Epithelial cell of esophagus (primary cell): ENCODE data around the gene LRP1.

ENCODE experiments used
- DNase-seq: peaks from one replicate; pipeline ENCODE4 v3.0.0; 2010; ENCODE audit warnings: low read depth
- H3K4me3 ChIP-seq: 2 replicates; pipeline ENCODE4 v1.5.1; 2011; ENCODE audit warnings: mild to moderate bottlenecking, low read length, control low read depth
- CTCF ChIP-seq: IDR thresholded peaks from 2 replicates; pipeline ENCODE4 v1.5.1; 2011; ENCODE audit warnings: low read depth, mild to moderate bottlenecking, low read length, control low read depth, inconsistent platforms; ENCODE audit not compliant: insufficient read depth; ENCODE audit errors: missing control alignments

LRP1 gene

GRCh38 chr12:57127726-57128518 is at the start of gene LRP1:
LRP1 (plus strand) TSS chr12:57128483; CDS start chr12:57128965, 482 bp downstream.
- H3K4me3 ChIP-seq, result peak within 1 kb of the TSS; percentile 74
- TF ChIP-seq CTCF, result no peak
- DNase-seq, result peak; percentile 84

DNA sequence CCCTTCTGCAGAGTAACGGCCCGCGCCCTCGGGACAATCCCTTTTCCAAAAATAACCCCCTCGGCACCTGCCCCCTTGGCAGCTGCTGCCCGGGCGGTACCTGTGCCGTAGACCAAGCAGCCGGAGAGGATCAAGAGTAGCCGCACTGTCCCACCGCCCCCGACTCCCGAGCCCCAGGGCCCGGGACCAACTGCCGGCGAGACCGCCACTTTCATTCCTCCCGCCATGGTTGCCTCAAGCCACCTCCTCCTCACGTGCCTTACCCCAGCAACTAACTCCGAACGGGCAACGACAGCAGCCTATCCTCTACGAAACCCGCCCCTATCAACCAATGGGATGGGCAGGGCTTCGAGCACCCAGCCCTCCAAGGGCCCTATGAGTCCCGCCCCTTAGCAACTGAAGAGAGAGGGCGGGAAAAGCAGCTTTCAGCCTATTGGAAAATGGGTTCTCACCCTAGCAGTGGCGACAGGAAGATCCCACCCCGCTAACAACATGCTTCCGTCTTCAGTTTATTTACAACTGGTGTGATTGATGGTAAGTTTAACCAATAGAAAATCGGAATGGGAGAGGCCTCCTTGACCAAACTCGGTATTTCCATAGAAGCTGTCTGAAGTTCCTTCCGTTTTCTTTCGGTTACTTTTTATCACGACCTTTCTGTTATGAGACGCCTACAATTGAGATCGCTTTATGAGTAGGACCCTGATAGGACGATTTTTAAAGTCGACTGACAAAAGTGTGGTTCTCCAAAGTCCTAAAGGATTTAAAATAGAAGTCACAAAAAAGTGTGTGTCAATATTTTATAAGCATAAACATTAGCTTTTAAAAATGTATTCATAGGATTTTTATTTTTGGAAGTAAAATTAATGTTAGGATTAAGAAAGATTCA is 49.5 kb upstream of the LRP1 start, which contains the start of gene NEMP1:
Gene NEMP1 (minus strand): TSS at position 273 of the 886 bp plus-strand sequence. CDS start 46 bp downstream, at position 227.
- H3K4me3 ChIP-seq, result peak within 1 kb of the TSS; percentile 72
- no peak for TF ChIP-seq CTCF
- DNase-seq, result peak; percentile 100

DNA sequence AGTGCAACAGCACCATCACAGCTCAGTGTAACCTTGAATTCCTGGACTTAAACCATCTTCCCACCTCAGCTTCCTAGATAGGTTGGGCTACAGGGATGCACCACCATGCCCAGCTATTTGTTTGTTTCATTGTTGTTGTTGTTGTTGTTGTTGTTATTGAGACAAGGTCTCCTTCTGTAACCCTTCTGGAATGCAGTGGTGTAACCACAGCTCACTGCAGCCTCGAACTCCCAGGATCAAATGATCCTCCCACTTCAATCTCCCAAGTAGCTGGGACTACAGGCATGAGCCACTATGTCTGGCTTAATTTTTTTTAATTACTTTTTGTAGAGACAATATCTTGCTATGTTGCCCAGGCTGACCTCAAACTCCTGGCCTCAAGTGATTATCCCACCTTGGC is 48.5 kb upstream of the LRP1 start:
- no peak for DNase-seq
- no peak overlapping the region for H3K4me3 ChIP-seq
- no peak for TF ChIP-seq CTCF

DNA sequence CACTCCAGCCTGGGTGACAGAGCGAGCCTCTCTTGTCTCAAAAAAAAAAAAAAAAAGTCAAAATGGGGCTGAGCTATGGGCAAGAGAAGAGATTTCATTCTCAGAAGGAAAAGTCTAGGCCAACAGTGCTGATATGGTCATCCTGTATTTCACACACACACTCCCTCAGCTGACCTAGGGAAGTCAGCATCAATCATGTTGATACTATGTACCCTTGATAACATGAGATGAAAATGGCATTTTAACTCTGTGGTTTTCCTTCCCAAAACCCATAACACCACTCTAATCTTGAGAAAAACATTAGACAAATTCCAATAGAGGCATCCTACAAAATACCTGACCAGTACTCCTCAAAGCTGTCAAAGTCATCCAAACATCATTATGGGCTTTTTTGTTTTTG is 47.4 kb upstream of the LRP1 start:
- H3K4me3 ChIP-seq, result no peak overlapping the region
- TF ChIP-seq CTCF, result no peak
- no peak for DNase-seq

GRCh38 chr12:57085999-57086492 is 42.2 kb upstream of the LRP1 start:
- peak overlapping the region; percentile 74 for H3K4me3 ChIP-seq
- DNase-seq, result peak; percentile 30
- TF ChIP-seq CTCF, result no peak

DNA sequence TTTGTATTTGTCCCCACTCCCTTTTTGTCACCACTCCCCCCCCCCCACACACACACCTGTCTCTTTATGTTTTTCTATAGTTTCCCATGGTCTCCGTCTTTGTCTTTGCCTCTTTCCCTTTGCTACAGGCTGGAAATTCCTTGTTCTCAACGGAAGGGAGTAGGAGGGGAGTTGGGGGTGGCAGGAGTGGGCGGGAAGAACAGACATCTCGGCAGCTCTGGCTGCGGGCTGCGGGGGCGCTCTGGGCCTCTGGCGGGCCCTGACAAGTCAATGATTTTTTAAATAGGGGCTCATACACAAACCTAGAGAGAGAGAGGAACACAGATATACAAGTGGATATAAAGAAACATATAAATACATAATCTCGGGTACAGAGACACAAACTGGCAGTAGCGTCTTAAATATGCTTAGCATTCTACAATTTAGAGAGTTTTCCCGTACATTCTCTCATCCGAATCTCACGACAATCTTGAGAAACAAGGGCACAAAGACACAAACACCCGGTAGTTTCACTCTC is 41.7 kb upstream of the LRP1 start:
- peak; percentile 70 for DNase-seq
- peak overlapping the region; percentile 74 for H3K4me3 ChIP-seq
- no peak for TF ChIP-seq CTCF
